Colonic mucosa (tissue), 4 donors: ENCODE data around the gene PLVAP. TPM values are rescaled to one million over a fixed set of nuclear protein-coding genes. Genes with fewer than 3 reads are reported as not detected.
A peak's percentile ranks its signal among the peaks of the same experiment; 100 is the strongest.

ENCODE experiments used
- DNase-seq: peaks from one replicate; pipeline ENCODE4 v3.0.0-alpha.2; 2020
- H3K27ac ChIP-seq: fragments of 200-600 bp; one replicate; pipeline ENCODE4 v1.8.0; 2021
- H3K27me3 ChIP-seq: fragments of 200-600 bp; one replicate; pipeline ENCODE4 v1.8.0; 2021
- H3K36me3 ChIP-seq: fragments of 200-600 bp; one replicate; pipeline ENCODE4 v1.8.0; 2021
- H3K4me1 ChIP-seq: fragments of 200-600 bp; one replicate; pipeline ENCODE4 v1.8.0; 2021; ENCODE audit warnings: mild to moderate bottlenecking
- H3K4me3 ChIP-seq: fragments of 200-600 bp; one replicate; pipeline ENCODE4 v1.8.0; 2021
- H3K9ac ChIP-seq, 2 donors: one replicate each; pipeline ENCODE4 v1.7.0; 2013; ENCODE audit warnings: control low read depth in 2 of 2, low read depth in 2 of 2, low read length in 2 of 2
- H3K9me3 ChIP-seq: fragments of 200-600 bp; one replicate; pipeline ENCODE4 v1.8.0; 2021
- intact Hi-C: fragments of 100-400 bp; cut with DNase I; formaldehyde crosslinking; loops from one replicate; pipeline ENCODE4 v1.14.1; 2022
- total RNA-seq, 2 donors: library from RNA; stranded (reverse); fragmentation: NEBNext Ultra II Directional in 1 of 2; extraction: Animal tissue kit (Norgen Biotek cat#: 25700) in 1 of 2; gene quantifications; one replicate each; pipeline ENCODE4 v1.2.1, GENCODE V29; 2021
- TF ChIP-seq, protein P1 (sequence below): fragments of 200-600 bp; IDR thresholded peaks from one replicate; pipeline ENCODE4 v1.8.0; 2022; ENCODE audit warnings: antibody characterized with exemption, mild to moderate bottlenecking
- donor health status: healthy.
- donor health status: DM: no; HTN: no; CAD: no.
- donor health status: DM: no; HTN: no; CAD: no.

Gene PLVAP
- total RNA-seq, 2 donors from 2014 or later, result 20.8 to 47.1 TPM

- H3K27me3 ChIP-seq, result peaks cover 8% of the 10 kb centered on the region
- intact Hi-C loops, result no loop called here
- no peak for DNase-seq
- H3K4me3 ChIP-seq, result no peak overlapping the region
- TF ChIP-seq, protein P1, sequence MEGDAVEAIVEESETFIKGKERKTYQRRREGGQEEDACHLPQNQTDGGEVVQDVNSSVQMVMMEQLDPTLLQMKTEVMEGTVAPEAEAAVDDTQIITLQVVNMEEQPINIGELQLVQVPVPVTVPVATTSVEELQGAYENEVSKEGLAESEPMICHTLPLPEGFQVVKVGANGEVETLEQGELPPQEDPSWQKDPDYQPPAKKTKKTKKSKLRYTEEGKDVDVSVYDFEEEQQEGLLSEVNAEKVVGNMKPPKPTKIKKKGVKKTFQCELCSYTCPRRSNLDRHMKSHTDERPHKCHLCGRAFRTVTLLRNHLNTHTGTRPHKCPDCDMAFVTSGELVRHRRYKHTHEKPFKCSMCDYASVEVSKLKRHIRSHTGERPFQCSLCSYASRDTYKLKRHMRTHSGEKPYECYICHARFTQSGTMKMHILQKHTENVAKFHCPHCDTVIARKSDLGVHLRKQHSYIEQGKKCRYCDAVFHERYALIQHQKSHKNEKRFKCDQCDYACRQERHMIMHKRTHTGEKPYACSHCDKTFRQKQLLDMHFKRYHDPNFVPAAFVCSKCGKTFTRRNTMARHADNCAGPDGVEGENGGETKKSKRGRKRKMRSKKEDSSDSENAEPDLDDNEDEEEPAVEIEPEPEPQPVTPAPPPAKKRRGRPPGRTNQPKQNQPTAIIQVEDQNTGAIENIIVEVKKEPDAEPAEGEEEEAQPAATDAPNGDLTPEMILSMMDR, result no peak
- no peak overlapping the region for H3K27ac ChIP-seq
- H3K9ac ChIP-seq, result no peak overlapping the region
- peaks cover 15% of the 10 kb centered on the region for H3K36me3 ChIP-seq
- H3K9me3 ChIP-seq, result no peaks in the 10 kb centered on the region
- H3K4me1 ChIP-seq, result peaks cover 9% of the 10 kb centered on the region
Observed at GRCh38 chr19:17324357-17325114, 52.6 kb downstream of the PLVAP start.

DNA sequence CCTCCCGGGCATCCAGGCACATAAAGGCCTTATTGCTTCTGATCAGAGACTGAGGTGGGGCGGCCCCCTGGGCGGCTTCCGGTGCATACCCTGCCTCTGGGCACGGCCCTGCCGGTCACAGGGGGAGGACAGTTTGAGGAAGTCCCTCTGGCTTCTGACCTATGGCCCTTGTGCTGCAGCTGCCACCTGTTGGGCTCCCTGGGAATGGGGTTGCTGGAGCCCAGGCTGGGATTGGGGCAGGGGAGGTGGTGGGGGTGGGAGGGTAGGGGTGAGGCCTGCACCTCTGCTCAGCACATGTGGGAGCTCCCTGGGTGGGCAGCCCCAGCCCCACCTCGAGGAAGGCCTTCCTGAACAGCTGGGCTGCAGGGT is 53.2 kb downstream of the PLVAP start:
- Histone ChIP-seq H3K36me3 (peaks cover 15% of the 10 kb centered on the region), H3K4me1 (peaks cover 4% of the 10 kb centered on the region)

GRCh38 chr19:17323300-17323963 is 53.7 kb downstream of the PLVAP start:
- no peak overlapping the region for H3K9ac ChIP-seq
- no peak overlapping the region for H3K27ac ChIP-seq
- peaks cover 15% of the 10 kb centered on the region for H3K36me3 ChIP-seq
- H3K9me3 ChIP-seq, result no peaks in the 10 kb centered on the region
- intact Hi-C loops, result no loop called here
- TF ChIP-seq, protein P1, result no peak
- DNase-seq, result no peak
- H3K27me3 ChIP-seq, result no peaks in the 10 kb centered on the region
- peaks cover 3% of the 10 kb centered on the region for H3K4me1 ChIP-seq
- no peak overlapping the region for H3K4me3 ChIP-seq

More for the DNA sequence above, 53.2 kb downstream of the PLVAP start:
- Histone ChIP-seq H3K4me3 (no peak overlapping the region), H3K9ac (no peak overlapping the region), H3K27ac (no peak overlapping the region), H3K27me3 (peaks cover 2% of the 10 kb centered on the region), H3K9me3 (no peaks in the 10 kb centered on the region)
- intact Hi-C loops, result no loop called here
- TF ChIP-seq, protein P1, result no peak
- DNase-seq, result no peak

DNA sequence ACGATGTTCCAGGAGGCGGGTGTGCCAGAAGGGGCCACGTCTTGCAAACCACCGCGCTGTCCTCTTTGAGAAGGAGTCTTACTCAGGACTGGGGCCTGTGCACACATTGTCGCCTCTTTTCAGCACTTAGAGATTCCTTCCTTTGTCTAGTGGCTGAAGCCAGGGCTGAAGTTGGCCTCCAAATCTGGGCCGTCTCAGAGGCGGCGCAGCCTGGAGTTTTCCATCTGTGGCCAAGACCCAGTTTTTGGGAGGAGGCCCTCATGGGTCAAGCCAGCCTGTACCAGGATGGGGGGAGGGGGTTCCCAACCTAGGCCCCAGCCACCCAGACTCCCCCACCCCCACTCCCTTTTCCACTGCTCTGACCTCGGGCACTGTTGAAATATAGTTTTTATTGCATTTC is 54.3 kb downstream of the PLVAP start:
- no peak overlapping the region for H3K27ac ChIP-seq
- intact Hi-C loops, result no loop called here

DNA sequence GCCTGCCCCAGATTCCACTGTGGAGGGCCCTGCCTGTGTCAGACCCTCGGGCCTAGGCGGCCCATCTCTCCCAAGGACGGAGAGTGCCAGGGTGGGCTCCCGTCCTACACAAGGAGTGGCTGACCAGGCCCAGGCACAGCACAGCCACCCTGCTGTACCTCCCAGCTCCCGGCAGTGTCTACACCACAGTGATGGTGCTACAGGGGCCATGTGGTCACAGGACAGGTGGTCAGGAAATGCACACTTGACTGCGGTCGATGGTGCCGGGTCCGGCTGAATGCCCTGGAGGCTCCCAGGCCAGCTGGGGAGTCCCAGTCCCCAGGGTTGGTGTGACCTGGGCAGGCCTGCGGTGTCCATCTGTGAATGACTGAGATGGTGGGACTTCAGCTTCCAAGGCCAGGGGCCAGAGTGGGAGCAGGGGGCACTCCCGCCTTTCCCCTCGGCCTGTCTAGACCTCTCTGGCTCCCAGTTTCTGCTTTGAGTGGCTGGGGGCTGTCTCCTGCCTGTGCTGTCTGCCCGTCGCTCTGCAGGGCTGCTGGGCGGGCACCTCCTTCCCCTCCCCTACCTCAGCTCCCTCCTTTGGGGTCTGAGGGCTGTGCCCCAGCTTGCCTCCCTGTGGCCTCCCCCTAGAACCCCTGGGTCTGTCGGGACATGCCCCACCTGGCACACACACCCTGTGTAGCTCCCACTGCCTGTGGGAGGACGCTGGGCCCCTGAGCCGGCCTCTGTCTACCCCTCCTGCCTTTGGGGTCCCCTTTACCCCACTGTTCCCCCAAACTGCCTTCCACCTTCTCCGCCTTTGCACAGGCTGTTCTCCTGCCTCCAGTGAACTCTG is 55.3 kb downstream of the PLVAP start:
- no peak overlapping the region for H3K9ac ChIP-seq
- H3K27me3 ChIP-seq, result no peaks in the 10 kb centered on the region
- H3K36me3 ChIP-seq, result peaks cover 15% of the 10 kb centered on the region
- no peak overlapping the region for H3K4me3 ChIP-seq
- H3K4me1 ChIP-seq, result no peaks in the 10 kb centered on the region
- TF ChIP-seq, protein P1, result no peak
- H3K27ac ChIP-seq, result no peak overlapping the region
- DNase-seq, result no peak
- intact Hi-C loops, result no loop called here
- no peaks in the 10 kb centered on the region for H3K9me3 ChIP-seq

More for the DNA sequence above, 54.3 kb downstream of the PLVAP start:
- TF ChIP-seq, protein P1, result no peak
- DNase-seq, result peak; percentile 34
- no peaks in the 10 kb centered on the region for H3K9me3 ChIP-seq
- H3K27me3 ChIP-seq, result no peaks in the 10 kb centered on the region
- no peak overlapping the region for H3K4me3 ChIP-seq
- peaks cover 15% of the 10 kb centered on the region for H3K36me3 ChIP-seq
- peaks cover 3% of the 10 kb centered on the region for H3K4me1 ChIP-seq
- H3K9ac ChIP-seq, result no peak overlapping the region
